GM18861 (cell line): Measurements from ENCODE around the gene CELF2.

ENCODE experiments used
- ATAC-seq: cut with Tn5 transposase; IDR thresholded peaks from one replicate; pipeline ENCODE4 v1.9.1; 2021; ENCODE audit not compliant: unreplicated experiment

The CELF2 gene

DNA sequence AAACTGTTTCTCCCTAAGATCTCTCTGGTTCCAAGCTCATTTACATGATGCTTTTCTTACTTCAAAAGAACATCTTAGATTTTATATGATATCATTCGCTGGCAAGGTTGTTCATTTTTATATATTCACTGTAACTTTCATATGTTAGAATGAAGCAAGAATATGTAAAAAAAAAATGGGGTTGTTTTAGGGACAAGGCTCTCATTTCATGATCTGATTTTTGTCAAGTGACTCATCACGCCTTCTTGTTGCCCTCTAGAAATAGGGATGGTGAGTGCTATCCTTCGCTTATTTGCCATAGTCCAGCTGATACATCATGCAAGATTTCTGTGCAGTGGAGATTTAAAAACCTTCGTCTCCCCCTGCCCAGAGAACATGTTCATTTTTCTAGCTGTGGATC lies 14.0 kb upstream of the CELF2 start:
- ATAC-seq = no peak

DNA sequence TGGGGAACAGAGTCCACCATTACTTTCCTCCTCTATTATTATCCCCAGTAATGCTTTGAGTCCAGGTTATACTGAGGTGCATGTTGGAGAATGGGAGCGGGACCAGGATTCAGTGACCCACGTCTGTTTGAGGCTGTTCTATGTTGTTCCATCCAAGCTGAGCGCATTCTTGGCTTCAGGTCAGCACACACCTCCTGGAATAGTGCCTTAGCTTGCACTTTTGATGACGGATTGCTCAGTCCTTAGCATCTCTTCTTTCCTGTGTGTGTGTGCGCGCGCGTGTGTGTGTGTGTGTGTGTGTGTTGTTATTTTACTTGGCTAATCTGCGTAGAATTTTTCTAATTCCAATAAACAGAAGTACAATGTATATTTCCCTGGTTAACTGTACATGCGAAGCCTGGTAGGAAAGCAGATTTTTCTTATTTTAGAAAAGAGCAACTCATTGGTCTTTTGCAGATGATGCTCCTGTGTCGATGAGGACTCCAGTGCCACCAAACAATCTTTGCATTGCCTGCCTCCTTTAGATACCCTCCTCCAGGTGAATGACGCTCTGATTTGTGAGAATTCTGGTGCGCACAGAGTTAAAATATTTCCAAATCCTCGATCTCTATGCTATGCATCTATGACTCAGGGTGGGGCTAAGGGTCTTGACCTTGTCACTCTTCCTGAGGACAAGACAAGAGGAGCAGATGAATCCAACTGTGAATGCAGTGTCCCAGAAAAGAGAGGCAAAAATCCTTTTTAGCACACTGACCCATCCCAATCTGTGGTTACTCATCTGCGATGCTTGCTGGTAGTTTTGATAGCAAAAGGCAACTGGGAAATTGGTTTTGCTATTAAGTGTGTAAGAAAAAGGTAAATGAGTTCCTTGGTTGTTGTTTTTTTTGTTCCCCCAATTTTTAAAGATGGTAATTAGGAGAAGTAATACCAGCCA lies 13.3 kb upstream of the CELF2 start:
- no peak for ATAC-seq

DNA sequence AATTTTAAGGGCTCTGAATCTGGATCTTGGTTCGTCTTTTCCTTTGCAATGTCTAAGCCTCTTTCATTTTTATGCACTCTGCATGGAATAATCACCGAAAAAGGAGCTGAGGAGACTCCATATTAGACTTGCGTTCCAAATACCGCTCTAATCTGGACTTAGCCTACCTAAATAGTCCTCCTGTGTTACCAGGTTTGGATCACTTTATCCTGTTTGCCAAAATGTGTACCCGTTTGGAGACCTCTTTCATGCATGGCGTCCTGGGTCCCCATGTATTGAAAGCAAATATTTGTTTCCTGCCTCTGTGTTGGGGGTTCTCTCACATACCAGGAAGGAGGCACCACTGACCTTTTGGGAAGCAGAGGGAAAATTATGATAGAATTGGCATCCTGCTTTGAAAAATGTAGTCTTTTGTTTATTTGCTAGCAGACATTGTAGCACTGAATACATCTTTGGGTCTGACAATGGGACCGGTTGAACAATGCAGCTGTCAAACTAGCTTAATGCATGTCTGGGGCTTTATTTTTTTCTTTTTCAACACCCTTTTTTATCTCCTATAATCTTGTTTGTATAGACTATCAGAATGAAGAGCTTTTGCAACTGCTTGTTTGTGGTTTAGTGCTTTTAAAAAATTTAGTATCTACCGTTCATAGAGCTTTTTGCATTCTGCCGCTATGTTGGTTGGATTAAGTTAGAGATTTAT lies 11.8 kb upstream of the CELF2 start:
- no peak for ATAC-seq

DNA sequence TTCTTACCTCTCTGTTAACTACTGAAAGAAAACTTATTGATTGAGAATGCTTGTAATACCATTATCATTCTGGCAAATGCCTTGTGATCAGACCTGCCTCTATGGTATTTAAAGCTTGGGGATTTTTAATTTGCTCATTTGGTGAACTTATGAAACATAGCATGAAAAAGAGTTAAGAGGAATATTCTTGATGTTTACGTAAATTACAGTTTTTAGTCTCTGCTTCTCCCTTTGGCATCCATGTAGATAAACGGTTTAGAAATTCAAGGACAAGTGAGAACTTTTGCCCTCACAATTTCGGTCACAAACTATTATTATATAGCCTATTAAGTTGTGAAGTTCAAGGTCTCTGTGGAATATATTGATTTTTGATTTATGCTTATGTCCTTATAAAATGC lies 11.2 kb upstream of the CELF2 start:
- ATAC-seq = no peak

DNA sequence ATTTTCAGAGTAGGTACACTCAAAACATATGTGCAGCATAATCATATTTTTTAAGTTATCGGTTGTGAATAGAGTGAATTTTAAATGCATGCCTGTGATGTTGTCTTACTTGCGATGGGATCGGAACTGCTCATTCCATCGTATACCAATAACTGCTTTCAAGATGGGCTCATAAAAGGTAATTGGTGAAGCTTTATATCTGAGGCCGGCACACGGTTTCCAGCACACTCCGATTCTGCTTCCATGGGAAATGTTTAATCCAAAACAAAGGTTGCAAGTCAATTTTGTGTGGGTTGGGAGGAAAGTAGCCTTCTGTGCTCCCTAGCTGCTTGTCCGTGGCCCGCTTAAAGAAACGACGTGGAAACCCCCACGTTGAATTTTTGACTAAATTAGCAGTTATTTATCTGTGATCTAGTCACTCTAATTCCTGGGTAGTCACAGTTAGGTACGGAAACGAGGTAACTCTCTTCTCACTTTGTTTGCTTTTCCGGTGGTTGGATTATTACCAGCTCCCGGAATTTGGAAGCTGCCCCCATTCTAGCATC lies 10.1 kb upstream of the CELF2 start:
- ATAC-seq = no peak

DNA sequence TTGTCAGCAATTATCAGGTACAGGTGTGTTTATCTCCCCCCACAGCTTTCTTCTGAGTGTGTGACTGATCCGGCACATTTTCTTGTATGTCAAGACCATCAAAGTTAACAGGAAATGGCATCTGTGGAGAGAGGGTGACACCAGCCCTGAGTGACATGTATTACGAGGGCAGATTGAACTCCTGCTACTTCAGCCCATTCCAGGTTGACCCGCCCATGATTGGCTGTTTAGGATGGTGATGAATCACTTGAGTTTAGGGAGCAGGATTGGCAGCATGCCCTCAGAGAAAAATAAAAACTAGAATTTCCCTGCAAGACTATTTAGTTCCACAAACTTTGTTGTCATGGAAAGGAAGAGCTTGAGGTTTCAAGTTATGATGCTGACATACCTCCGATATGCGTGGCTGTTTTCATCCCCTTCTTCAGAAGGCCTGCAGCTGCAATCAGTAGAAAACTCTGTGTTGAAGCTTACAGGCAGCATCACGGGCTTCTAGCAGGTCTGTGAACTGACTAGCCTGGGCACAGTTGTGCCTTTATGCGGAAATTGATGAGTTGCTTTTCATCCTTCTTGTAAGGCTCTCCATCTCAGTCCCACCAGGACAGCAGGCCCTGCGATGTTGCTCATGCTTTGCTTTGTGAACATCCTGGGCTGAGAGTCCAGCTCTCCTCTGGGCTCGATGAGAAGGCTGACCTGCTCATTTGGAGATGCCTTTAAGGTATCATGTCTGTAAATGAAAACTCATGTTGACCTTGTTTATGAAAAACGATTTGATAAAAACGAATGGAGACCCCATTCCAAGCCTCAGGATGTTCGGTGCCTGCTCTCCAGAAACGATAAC lies 8.0 kb upstream of the CELF2 start:
- ATAC-seq = no peak

DNA sequence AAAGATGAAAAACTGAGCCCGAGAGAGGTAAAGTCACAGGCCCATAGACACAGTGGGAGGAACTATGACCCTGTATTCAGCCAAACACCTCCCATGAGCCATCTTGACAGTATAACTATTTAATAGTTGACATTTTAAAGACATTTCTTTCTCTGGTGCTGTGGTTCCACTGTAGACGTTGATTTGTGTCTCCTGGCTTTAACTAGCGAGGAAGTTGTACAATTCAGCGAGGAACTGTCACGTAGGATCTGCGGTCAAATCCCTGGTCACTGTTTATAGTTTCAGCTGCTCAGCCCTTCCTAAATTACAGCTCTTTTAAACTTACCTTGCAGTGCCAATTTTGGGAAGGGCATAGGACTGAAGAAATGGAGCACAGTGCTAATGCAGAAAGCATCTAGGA lies 7.1 kb upstream of the CELF2 start:
- no peak for ATAC-seq

DNA sequence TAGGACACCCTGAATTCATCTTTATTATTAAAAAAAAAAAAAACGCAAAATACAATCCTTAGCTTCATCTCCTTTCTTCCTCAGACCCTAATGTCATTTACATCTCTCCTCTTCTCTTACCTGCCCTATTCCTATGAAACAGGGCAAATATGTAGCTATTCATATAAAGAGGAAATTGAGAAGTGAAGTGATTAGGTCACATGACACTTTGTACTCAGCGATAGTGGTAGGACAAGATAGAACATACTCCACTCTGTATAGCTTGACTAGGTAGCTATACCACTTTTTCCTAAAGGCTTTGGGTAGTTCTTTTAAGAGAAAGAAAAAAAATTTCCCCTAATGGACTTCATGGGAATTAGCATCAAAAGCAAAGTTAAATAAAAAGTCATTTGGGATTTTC lies 6.2 kb upstream of the CELF2 start:
- no peak for ATAC-seq

DNA sequence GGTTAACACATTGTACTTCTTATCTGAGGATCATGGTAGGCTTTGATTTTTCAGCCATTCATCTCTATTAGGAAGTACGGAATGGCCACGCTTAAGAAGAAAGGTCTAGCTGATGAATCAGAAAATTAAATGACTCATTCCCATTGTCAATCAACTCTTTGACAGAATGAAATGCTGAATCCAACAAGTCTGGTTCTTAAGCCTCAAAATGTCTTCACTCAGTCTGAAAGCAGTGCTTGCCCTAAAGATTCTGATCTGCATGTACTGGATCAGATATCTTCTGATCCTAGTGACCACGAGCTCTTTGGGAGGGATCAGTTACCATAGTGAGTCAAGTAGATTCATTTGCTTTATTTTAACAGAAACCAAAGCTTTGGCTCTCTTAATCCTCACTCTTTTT lies 5.7 kb upstream of the CELF2 start:
- ATAC-seq = no peak

DNA sequence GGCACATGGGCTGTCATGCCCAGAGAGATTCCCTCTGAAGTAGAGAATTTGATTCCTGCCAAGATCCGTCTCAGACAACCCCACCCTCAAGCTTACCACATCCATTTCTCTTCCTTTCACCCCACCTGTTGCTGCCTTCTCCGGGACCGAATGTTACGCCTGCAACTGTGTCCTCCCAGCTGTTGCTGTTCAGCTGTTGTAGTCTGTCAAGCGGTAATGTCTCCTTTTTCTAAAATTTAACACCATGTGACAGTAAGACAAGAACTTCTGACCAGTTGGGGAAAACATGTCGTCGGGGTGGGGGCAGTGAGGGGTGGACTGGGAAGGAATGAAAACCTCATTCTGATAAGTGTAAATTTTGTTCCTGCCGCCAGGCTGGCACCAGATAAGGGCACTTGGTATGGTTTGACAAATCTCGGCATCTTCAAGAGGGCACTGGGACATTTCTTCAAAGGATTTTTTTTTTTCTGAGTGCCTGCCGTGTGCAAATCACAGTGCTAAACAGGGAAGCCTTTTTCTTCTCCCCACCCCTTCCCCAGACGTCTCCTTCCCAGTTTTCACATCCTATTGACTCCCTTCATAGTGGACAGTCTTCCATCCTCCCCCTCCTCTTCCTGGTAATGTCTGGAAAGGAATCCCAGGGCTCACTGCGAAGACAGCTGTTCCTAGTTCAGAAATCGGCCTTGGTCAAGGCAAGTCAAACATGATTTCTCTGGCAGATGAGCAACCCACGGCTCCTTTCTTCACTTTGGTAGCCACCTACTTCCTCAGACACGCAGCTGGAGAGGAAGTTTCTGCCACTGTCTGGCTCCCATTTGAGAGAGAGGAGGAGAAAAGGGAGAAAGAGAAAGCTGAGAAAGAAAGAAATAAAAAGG lies 5.0 kb upstream of the CELF2 start:
- ATAC-seq = no peak

DNA sequence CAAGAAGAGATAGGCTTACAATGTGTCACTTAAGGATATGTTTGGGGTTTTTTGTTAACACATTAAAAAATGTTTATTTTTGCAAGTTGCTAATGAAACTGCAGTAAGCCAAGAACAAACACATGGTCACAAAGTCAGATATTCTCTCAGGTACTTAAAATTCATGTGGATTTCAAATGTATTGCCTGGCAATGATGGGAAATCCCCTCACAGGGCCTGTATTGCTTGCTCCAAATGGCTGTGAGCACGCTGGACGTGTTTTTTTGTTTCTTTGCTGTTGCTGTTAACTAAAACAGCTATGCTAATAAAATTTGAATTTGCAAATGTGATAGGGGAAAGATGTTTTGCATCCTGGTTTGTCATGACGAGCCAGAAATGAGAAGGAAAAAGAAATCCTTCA lies 3.8 kb upstream of the CELF2 start:
- ATAC-seq = no peak

DNA sequence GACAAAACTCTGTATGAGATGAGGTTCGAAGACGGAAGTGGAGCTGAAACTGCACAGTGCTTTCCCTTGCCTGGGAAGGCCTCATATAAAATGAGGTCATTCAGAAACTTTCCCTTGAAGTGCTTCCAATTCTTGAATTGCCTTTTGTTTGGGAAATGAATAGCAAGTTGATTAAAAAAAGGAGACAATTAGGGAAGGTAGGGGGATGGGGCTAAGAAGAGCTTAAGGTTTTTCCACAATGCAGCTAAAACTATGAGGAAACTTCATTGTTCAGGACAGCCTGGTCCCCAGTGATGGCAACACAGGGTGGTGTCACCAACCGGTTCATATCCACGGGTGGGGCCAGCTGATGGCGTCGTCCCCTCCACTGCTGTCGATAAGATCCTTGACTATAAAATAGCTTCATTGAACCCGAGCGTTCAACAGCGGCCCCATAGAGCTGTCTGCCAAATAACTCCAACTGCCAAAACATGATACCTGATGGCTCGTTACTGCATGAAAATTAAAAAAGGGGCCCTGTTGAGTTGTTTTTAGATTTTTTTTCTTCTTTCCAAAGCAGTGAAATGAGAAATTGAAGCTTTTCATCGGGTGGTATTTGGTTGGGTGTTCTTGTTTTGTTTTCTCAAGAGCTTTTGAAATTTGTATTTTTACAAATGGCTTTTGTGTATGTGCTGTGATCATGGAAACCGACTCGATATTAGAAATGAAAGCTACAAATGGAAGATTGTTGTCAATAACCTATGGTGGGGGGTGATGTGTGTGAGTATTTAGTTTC lies 2.8 kb upstream of the CELF2 start:
- ATAC-seq = no peak

DNA sequence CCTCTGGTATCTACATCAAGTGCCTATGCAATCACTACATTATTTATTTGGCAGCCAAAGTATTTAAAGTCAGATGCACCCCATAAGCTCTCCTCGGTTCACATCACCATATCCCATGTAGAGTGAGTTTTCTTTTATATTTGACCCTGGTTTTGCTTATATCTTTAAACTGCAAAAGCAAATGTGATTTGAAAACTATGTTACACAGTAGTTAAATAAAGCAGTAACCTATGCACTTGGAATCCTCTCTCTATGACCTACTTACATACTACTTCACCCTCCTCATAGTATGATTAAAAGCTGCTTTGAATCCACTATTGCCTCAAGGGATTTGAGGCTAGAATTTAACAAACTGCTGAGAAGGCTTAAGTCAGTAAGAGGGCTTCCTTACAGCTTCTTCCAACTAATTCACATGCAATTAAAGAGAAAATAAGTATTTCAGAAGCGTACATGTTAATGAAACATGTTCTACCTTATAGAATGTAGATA lies 2.2 kb upstream of the CELF2 start:
- ATAC-seq = no peak

DNA sequence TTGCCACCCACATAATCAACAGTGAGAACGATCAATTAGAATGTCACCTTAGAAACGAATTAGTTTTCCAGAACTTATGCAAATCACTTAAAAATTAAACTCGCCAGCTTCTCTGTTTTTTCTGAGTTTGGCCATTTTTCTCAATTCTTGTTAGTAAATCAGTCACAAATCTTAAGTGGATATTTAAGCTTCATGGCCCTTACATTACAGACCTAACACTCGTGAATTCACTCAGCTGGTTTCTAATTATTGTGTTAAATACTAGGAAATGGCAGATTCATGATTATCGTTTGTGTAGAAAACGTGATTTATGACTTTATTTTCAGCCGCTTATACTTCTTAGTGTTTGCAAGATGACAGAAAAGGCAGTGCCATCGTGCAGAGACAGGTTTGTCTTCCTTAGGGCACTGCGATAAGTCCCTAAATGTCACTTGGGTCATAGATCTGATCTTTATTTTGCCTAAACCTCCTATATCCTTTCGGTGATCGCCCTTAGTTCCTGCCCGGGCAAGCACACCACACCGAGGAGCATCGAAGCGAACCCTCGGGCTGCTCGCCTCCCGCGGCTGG lies 587 bp upstream of the CELF2 start:
- ATAC-seq = peak; percentile 37

DNA sequence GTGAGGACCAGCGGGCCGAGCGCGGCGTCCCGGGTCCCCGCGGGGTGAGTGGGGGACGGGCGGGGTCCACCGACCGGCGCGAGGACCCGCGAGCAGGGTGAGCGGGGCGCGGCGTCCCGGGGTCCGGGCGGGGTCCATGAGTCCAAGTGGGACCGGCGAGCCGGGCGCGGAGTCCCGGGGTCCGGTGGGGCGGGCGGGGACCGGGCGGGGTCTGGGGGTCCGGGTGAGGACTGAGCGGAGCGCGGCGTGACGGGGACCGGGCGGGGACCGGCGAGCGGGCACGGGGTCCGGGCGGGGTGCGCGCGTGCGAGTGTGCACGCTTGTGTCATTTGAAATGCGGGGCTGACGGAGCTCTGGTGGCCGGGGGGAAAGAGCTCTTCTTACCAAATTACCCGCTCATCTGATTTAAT lies 765 bp downstream of the CELF2 start:
- no peak for ATAC-seq

DNA sequence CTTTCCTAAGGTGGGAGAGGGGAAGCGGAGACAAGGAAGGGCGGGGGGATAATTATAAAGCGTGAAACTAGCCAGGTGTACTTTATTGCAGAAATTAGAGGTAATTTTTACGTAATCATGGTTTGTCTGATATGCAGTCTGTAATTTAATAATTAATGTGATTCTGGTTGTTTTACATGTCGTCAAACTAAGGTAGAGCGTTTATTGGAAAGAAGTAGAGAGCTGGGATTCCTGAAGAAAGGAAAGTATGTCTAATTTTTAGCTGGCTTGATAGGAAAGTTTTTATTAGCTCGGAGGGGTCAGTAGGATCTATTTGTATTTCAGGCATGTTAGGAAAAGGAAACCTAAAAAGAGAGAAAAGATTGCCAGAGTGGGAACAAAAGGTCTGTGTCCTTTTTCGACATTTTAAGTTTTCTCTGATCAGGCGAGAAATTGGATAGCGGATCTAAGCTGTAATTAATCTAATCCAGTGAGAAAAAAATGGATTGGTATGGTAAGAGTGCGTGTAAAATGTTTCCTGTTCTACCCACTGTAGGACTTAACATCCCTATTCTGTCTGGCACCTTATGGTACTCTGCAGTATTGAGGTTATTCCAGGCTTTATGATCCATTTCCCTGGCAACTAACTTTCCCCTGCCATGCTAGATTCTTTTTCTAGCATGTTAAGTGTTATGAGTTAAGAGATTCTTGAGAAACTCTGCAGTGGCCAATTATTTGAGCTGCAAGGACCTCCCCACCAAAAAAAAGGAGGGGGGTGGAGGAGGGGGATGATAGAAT lies 1.4 kb downstream of the CELF2 start:
- ATAC-seq = no peak

DNA sequence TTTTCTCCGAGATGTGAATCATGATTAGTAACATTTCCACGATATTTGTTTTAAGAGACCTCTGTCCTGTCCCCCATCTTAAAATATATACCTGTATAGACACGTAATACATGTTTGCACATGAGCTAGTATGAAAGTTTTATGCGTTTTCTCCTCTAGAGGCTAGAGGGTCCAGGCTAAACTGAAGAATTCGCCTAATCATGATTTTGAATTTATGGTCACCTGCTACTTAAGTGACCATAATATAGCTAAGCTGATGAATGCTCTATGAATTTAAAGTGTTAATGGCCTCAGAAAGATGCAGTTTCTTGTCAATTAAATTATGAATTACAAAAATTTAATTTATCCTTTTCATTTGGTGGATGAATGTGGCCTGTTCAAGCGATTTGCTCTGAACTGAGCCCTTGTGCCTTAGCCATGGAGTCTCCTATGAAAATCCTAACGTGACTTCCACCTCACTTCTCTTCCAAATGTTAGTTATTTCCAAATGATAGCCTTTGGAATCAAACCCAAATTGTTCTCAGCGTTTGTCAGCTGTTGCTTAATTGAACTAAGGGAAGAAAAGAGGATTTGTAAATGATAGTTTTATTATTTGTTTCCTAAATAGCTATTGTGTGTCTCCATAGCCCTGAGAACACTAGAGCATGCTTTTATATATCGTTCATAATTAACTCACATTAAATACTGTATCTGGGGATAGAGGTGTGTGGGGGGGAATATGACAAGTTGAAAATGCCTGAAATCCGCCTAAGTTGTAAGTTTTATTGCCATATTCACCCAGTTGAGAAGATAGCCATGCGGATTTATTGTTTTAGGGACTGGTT lies 2.3 kb downstream of the CELF2 start:
- no peak for ATAC-seq
